H1 (cell line): ENCODE measurements around the gene PDE6D.

Experiments
- CBX5 ChIP-seq: fragments of 300-800, 300-1000 bp; sonication (generic); IDR thresholded peaks from 2 replicates; pipeline ENCODE4 v1.7.1; 2016; ENCODE audit warnings: antibody characterized with exemption, low read length, low read depth
- CREB1 ChIP-seq: IDR thresholded peaks from 2 replicates; pipeline ENCODE4 v1.6.1; 2012; ENCODE audit warnings: inconsistent platforms
- CTCF ChIP-seq, 3 experiments: IDR thresholded peaks; 1 replicate in 2 of 3; 2 replicates in 1 of 3; pipeline versions ENCODE4 v1.5.1 to v1.6.1; 2011; ENCODE audit warnings: low read length in 3 of 3, mild to moderate bottlenecking in 3 of 3, inconsistent platforms in 2 of 3, low read depth in 1 of 3, moderate library complexity in 1 of 3; ENCODE audit not compliant: insufficient read depth in 1 of 3; ENCODE audit errors: control extremely low read depth in 1 of 3
- EP300 ChIP-seq, 2 experiments: IDR thresholded peaks; 1 replicate in 1 of 2; 2 replicates in 1 of 2; pipeline ENCODE4 v1.6.1; 2011 to 2012; ENCODE audit warnings: low read depth in 2 of 2, low read length in 2 of 2, mild to moderate bottlenecking in 2 of 2, borderline replicate concordance in 1 of 2, inconsistent platforms in 1 of 2, moderate library complexity in 1 of 2
- RAD21 ChIP-seq, 2 experiments: IDR thresholded peaks in 1 of 2; conservative IDR thresholded peaks in 1 of 2; 2 replicates each; pipeline ENCODE4 v1.6.1; 2011; ENCODE audit warnings: low read depth in 2 of 2, low read length in 2 of 2, improper control_type of control experiment in 1 of 2, inconsistent platforms in 1 of 2, mild to moderate bottlenecking in 1 of 2, moderate library complexity in 1 of 2
- RFX5 ChIP-seq: IDR thresholded peaks from 2 replicates; pipeline ENCODE4 v1.6.1; 2011; ENCODE audit warnings: low read depth, low read length, improper control_type of control experiment, borderline replicate concordance
- RXRA ChIP-seq: IDR thresholded peaks from 2 replicates; pipeline ENCODE4 v1.6.1; 2011; ENCODE audit warnings: low read depth, mild to moderate bottlenecking, low read length, moderate library complexity; ENCODE audit not compliant: insufficient read depth
- TAF1 ChIP-seq: IDR thresholded peaks from 2 replicates; pipeline ENCODE4 v1.6.1; 2011; ENCODE audit warnings: mild to moderate bottlenecking, low read depth, low read length
- USF2 ChIP-seq: IDR thresholded peaks from 2 replicates; pipeline ENCODE4 v1.6.1; 2011; ENCODE audit warnings: low read length, improper control_type of control experiment

- no peak for TF ChIP-seq EP300 (IDR thresholded peaks at IDR 0.05; ENCODE audit: borderline replicate concordance in 1 of 2, low read depth in 2 of 2, low read length in 2 of 2)
- TF ChIP-seq TAF1 = no peak
- no peak for TF ChIP-seq RFX5
- TF ChIP-seq CREB1 = no peak
- TF ChIP-seq RXRA = no peak
- TF ChIP-seq CBX5 = no peak
- no peak for TF ChIP-seq RAD21 (IDR thresholded peaks at IDR 0.05 in 1 of 2, conservative IDR thresholded peaks at IDR 0.05 in 1 of 2; ENCODE audit: low read depth in 2 of 2, low read length in 2 of 2)
- TF ChIP-seq CTCF (IDR thresholded peaks at IDR 0.05; ENCODE audit: control extremely low read depth in 1 of 3, insufficient read depth in 1 of 3, low read depth in 1 of 3, low read length in 3 of 3) = no peak
- no peak for TF ChIP-seq USF2
Measured at GRCh38 chr2:231743376-231744116, 37.5 kb downstream of the PDE6D start.
